Measurements from ENCODE around the gene NAP1L4. TPM values are rescaled to one million over a fixed set of nuclear protein-coding genes. Genes with fewer than 3 reads are reported as not detected.

Gene NAP1L4
- total and polyA plus RNA-seq, 2 of the 8 experiments (the other 6 are each of a cell fraction or from before 2014, with no cell fraction given), result 75.8 to 194 TPM

GRCh38 chr11:2954263-2954662 lies 37.9 kb downstream of the NAP1L4 start:
- H3K27ac ChIP-seq (ENCODE audit: low read depth, low read length), result no peak overlapping the region
- peaks cover 39 to 100% (median 83%) of the 10 kb centered on the region in 4 experiments for H3K36me3 ChIP-seq (ENCODE audit: control insufficient read depth in 2 of 4, insufficient read depth in 4 of 4, low read length in 3 of 4)
- no peak overlapping the region for H3K14ac ChIP-seq (ENCODE audit: insufficient read length)
- no peak overlapping the region for H4K8ac ChIP-seq (ENCODE audit: extremely low read depth, insufficient read depth, low read length)
- CTCF ChIA-PET (ENCODE audit: partially characterized antibody), result interaction anchor here (0.9 to 4.0 kb wide), 13 partner anchors 8 to 92 kb away, joined by 3 to 19 read pairs (median 5); no protein-coding TSS in a partner anchor
- POLR2A ChIA-PET (ENCODE audit: partially characterized antibody), result interaction anchor here (1.6 kb wide), 1 partner anchor 44 kb away, joined by 3 read pairs; no protein-coding TSS in a partner anchor
- no peaks in the 10 kb centered on the region for H3K27me3 ChIP-seq (replicated peaks in 1 of 4; ENCODE audit: control insufficient read depth in 3 of 4, extremely low read depth in 1 of 4, insufficient read depth in 3 of 4, low read length in 3 of 4)
- H3K4ac ChIP-seq (replicated peaks; ENCODE audit: insufficient read length, low read depth, low read length), result no peak overlapping the region
- DNase-seq (ENCODE audit: low read depth in 1 of 2, low spot score in 2 of 2) (no peak), FAIRE-seq (no peak)
- no peak overlapping the region for H2BK120ac ChIP-seq (replicated peaks; ENCODE audit: low read depth, low read length)
- no peak overlapping the region for H2AFZ ChIP-seq (ENCODE audit: low read length)
- no peaks in the 10 kb centered on the region for H3K79me2 ChIP-seq (ENCODE audit: control insufficient read depth in 1 of 2, insufficient read depth in 2 of 2, low read length in 2 of 2)
- H4K91ac ChIP-seq (replicated peaks; ENCODE audit: insufficient read length, low read length), result no peak overlapping the region
- no peak overlapping the region for H3K18ac ChIP-seq (ENCODE audit: extremely low read depth, low read length)
- H2BK5ac ChIP-seq (ENCODE audit: low read depth, low read length), result no peak overlapping the region
- no peak overlapping the region for H3K4me2 ChIP-seq (ENCODE audit: insufficient read depth in 1 of 2, low read depth in 2 of 2, low read length in 2 of 2)
- no peaks in the 10 kb centered on the region for H3K23me2 ChIP-seq (ENCODE audit: low read depth, low read length)
- no peak overlapping the region for H3K9ac ChIP-seq (replicated peaks in 1 of 4; ENCODE audit: extremely low read depth in 1 of 4, low read depth in 3 of 4, low read length in 3 of 4)
- no peak overlapping the region for H4K5ac ChIP-seq (ENCODE audit: insufficient read length, low read depth, low read length)
- no peak overlapping the region for H2BK15ac ChIP-seq (ENCODE audit: low read length)
- H3K4me1 ChIP-seq (replicated peaks in 1 of 4; ENCODE audit: control insufficient read depth in 3 of 4, insufficient read depth in 4 of 4, low read length in 3 of 4), result peaks cover 0 to 2% (median 0%) of the 10 kb centered on the region in 4 experiments; a peak in 1 of 7 replicates
- no peak overlapping the region for H2AK5ac ChIP-seq (ENCODE audit: low read depth, low read length)
- no peak overlapping the region for H3K56ac ChIP-seq (replicated peaks; ENCODE audit: insufficient read length, low read depth, low read length)
- no peak overlapping the region for H3K23ac ChIP-seq (ENCODE audit: insufficient read length)
- peaks cover 11 to 28% of the 10 kb centered on the region in 2 experiments for H4K20me1 ChIP-seq (replicated peaks in 1 of 2; ENCODE audit: control insufficient read depth in 1 of 2, insufficient read depth in 2 of 2, low read length in 2 of 2)
- H3K79me1 ChIP-seq (ENCODE audit: low read depth, low read length), result peaks cover 6% of the 10 kb centered on the region
- TF ChIP-seq CBX5 (IDR thresholded peaks at IDR 0.05; ENCODE audit: low read depth, low read length) (no peak), RXRA (IDR thresholded peaks at IDR 0.05; ENCODE audit: insufficient read depth, low read depth, low read length) (no peak), JUN (IDR thresholded peaks at IDR 0.05; ENCODE audit: low read depth, low read length) (no peak), NANOG (IDR thresholded peaks at IDR 0.05; ENCODE audit: insufficient read depth, low read depth, low read length, poor library complexity, severe bottlenecking) (no peak), KDM1A (IDR thresholded peaks at IDR 0.05; ENCODE audit: borderline replicate concordance, low read length) (no peak), CEBPB (IDR thresholded peaks at IDR 0.05; ENCODE audit: low read depth, low read length) (no peak), CHD2 (IDR thresholded peaks at IDR 0.05; ENCODE audit: low read length) (no peak), RNF2 (IDR thresholded peaks at IDR 0.05; ENCODE audit: borderline replicate concordance, low read depth, low read length, missing control alignments, poor library complexity, severe bottlenecking) (no peak)
- TF ChIP-seq, protein P1, sequence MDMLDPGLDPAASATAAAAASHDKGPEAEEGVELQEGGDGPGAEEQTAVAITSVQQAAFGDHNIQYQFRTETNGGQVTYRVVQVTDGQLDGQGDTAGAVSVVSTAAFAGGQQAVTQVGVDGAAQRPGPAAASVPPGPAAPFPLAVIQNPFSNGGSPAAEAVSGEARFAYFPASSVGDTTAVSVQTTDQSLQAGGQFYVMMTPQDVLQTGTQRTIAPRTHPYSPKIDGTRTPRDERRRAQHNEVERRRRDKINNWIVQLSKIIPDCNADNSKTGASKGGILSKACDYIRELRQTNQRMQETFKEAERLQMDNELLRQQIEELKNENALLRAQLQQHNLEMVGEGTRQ (IDR thresholded peaks at IDR 0.05; ENCODE audit: low read length), result no peak
- H3K9me3 ChIP-seq (ENCODE audit: insufficient read depth in 2 of 2, low read depth in 1 of 2, low read length in 1 of 2), result no peaks in the 10 kb centered on the region
- no peak overlapping the region for H2BK20ac ChIP-seq (ENCODE audit: low read length)
- no peak overlapping the region for H3K4me3 ChIP-seq (ENCODE audit: extremely low read depth in 1 of 4, insufficient read depth in 2 of 4, low read depth in 3 of 4, low read length in 4 of 4)
- WGBS, 2 experiments (ENCODE audit: extremely low coverage in 1 of 2, insufficient coverage in 1 of 2, insufficient read length in 1 of 2, insufficient replicate concordance in 2 of 2, low coverage in 1 of 2, low lambda C conversion rate in 2 of 2, missing lambda C conversion rate in 1 of 2), result 96% methylated on average over 6 of the region's 6 CpGs; no CpG with 5 or more reads in 1 of the 2 experiments
- H2BK12ac ChIP-seq (ENCODE audit: low read depth, low read length), result no peak overlapping the region

Measured in H1 (cell line).